ENCODE results near the gene S1PR4. TPM values are rescaled to one million over a fixed set of nuclear protein-coding genes. Genes with fewer than 3 reads are reported as not detected.
A peak's percentile ranks its signal among the peaks of the same experiment; 100 is the strongest.
"Not testable (repeated sequence)": the region's sequence is repeated elsewhere in the genome, so short reads cannot be mapped to it uniquely, and the experiment has no call there.

The S1PR4 gene
- total and polyA plus RNA-seq, 4 experiments from 2014 or later = 231 to 503 (median 341) TPM

GRCh38 chr19:3190470-3190770, 11.9 kb downstream of the S1PR4 start:
- no peaks in the 10 kb centered on the region for H3K9me3 ChIP-seq (ENCODE audit: control insufficient read depth in 1 of 2, low read length in 2 of 2)
- DNase-seq = no peak
- peaks cover 18 to 36% (median 30%) of the 10 kb centered on the region in 4 donors for H3K4me1 Mint-ChIP-seq
- peaks cover 32% of the 10 kb centered on the region for H3K4me1 ChIP-seq (ENCODE audit: insufficient read depth, low read length)
- no peak overlapping the region for H3K27ac Mint-ChIP-seq
- intact Hi-C loops (cut with micrococcal nuclease) = no loop called here
- no peaks in the 10 kb centered on the region for H3K27me3 Mint-ChIP-seq
- H3K4me3 ChIP-seq (ENCODE audit: low read length in 2 of 2) = no peak overlapping the region
- H3K36me3 Mint-ChIP-seq = peaks cover 13 to 21% of the 10 kb centered on the region in 2 donors
- ChIA-PET POLR2A (ENCODE audit: partially characterized antibody) (interaction anchor here (1.8 kb wide), 1 partner anchor 9 kb away, joined by 4 read pairs; no protein-coding TSS in a partner anchor), CTCF (ENCODE audit: partially characterized antibody) (no interaction called here)
- H3K27ac ChIP-seq (ENCODE audit: low read depth, low read length) = no peak overlapping the region
- H3K36me3 ChIP-seq (ENCODE audit: insufficient read depth, low read length) = no peaks in the 10 kb centered on the region
- H3K9me3 Mint-ChIP-seq = no peaks in the 10 kb centered on the region
- H3K27me3 ChIP-seq (ENCODE audit: insufficient read depth, low read length) = no peaks in the 10 kb centered on the region
- no peak overlapping the region for H3K4me3 Mint-ChIP-seq

- H3K4me1 ChIP-seq (ENCODE audit: insufficient read depth, low read length) = peaks cover 32% of the 10 kb centered on the region
- no peak for DNase-seq
- no peak overlapping the region for H3K4me3 ChIP-seq (ENCODE audit: low read length in 2 of 2)
- POLR2A ChIA-PET (ENCODE audit: partially characterized antibody) = interaction anchor here (1.8 kb wide), 1 partner anchor 10 kb away, joined by 4 read pairs; no protein-coding TSS in a partner anchor
- no peaks in the 10 kb centered on the region for H3K27me3 ChIP-seq (ENCODE audit: insufficient read depth, low read length)
- H3K9me3 ChIP-seq (ENCODE audit: control insufficient read depth in 1 of 2, low read length in 2 of 2) = no peaks in the 10 kb centered on the region
- Mint-ChIP-seq H3K4me3 (peak overlapping the region in 2 of 8 donors; percentile 14 to 29), H3K9me3 (no peaks in the 10 kb centered on the region), H3K4me1 (peaks cover 17 to 36% (median 29%) of the 10 kb centered on the region in 4 donors), H3K36me3 (peaks cover 16 to 19% of the 10 kb centered on the region in 2 donors), H3K27ac (peak overlapping the region in 1 of 7 donors; percentile 70), H3K27me3 (no peaks in the 10 kb centered on the region)
- no peak overlapping the region for H3K27ac ChIP-seq (ENCODE audit: low read depth, low read length)
- intact Hi-C loops (cut with micrococcal nuclease) = no loop called here
- CTCF ChIA-PET (ENCODE audit: partially characterized antibody) = no interaction called here
- no peaks in the 10 kb centered on the region for H3K36me3 ChIP-seq (ENCODE audit: insufficient read depth, low read length)
Observed at GRCh38 chr19:3190921-3191805, 12.6 kb downstream of the S1PR4 start.

- H3K9me3 Mint-ChIP-seq; H3K36me3 ChIP-seq (ENCODE audit: insufficient read depth, low read length); H3K27ac Mint-ChIP-seq; H3K4me3 ChIP-seq (ENCODE audit: low read length in 2 of 2); H3K27me3 Mint-ChIP-seq; DNase-seq; CTCF ChIA-PET (ENCODE audit: partially characterized antibody); POLR2A ChIA-PET (ENCODE audit: partially characterized antibody); H3K27me3 ChIP-seq (ENCODE audit: insufficient read depth, low read length); H3K4me3 Mint-ChIP-seq; H3K27ac ChIP-seq (ENCODE audit: low read depth, low read length); H3K9me3 ChIP-seq (ENCODE audit: control insufficient read depth in 1 of 2, low read length in 2 of 2); intact Hi-C loops (cut with micrococcal nuclease): not testable (repeated sequence)
- Mint-ChIP-seq H3K36me3 (peaks cover 16 to 19% of the 10 kb centered on the region in 2 donors), H3K4me1 (peaks cover 17 to 32% (median 26%) of the 10 kb centered on the region in 4 donors)
- peaks cover 26% of the 10 kb centered on the region for H3K4me1 ChIP-seq (ENCODE audit: insufficient read depth, low read length)
Observed at GRCh38 chr19:3191806-3192104, 13.2 kb downstream of the S1PR4 start.

GRCh38 chr19:3192228-3192635, 13.7 kb downstream of the S1PR4 start:
- Mint-ChIP-seq H3K4me1 (peaks cover 13 to 28% (median 21%) of the 10 kb centered on the region in 4 donors), H3K27ac (no peak overlapping the region), H3K4me3 (no peak overlapping the region), H3K27me3 (no peaks in the 10 kb centered on the region), H3K36me3 (peaks cover 16 to 19% of the 10 kb centered on the region in 2 donors), H3K9me3 (no peaks in the 10 kb centered on the region)
- Histone ChIP-seq H3K4me3 (ENCODE audit: low read length in 2 of 2) (no peak overlapping the region), H3K27ac (ENCODE audit: low read depth, low read length) (no peak overlapping the region), H3K9me3 (ENCODE audit: control insufficient read depth in 1 of 2, low read length in 2 of 2) (no peaks in the 10 kb centered on the region), H3K36me3 (ENCODE audit: insufficient read depth, low read length) (no peaks in the 10 kb centered on the region), H3K4me1 (ENCODE audit: insufficient read depth, low read length) (peaks cover 22% of the 10 kb centered on the region), H3K27me3 (ENCODE audit: insufficient read depth, low read length) (no peaks in the 10 kb centered on the region)
- DNase-seq = no peak
- intact Hi-C loops (cut with micrococcal nuclease) = no loop called here
- ChIA-PET POLR2A (ENCODE audit: partially characterized antibody) (no interaction called here), CTCF (ENCODE audit: partially characterized antibody) (no interaction called here)

GRCh38 chr19:3192684-3193083, 14.1 kb downstream of the S1PR4 start:
- no peak for DNase-seq
- Mint-ChIP-seq H3K27ac (no peak overlapping the region), H3K27me3 (no peaks in the 10 kb centered on the region), H3K4me3 (no peak overlapping the region), H3K36me3 (peaks cover 16 to 19% of the 10 kb centered on the region in 2 donors), H3K9me3 (no peaks in the 10 kb centered on the region), H3K4me1 (peaks cover 13 to 23% (median 17%) of the 10 kb centered on the region in 4 donors)
- intact Hi-C loops (cut with micrococcal nuclease) = no loop called here
- H3K4me1 ChIP-seq (ENCODE audit: insufficient read depth, low read length) = peaks cover 17% of the 10 kb centered on the region
- no peak overlapping the region for H3K27ac ChIP-seq (ENCODE audit: low read depth, low read length)
- CTCF ChIA-PET (ENCODE audit: partially characterized antibody) = no interaction called here
- H3K27me3 ChIP-seq (ENCODE audit: insufficient read depth, low read length) = no peaks in the 10 kb centered on the region
- H3K36me3 ChIP-seq (ENCODE audit: insufficient read depth, low read length) = no peaks in the 10 kb centered on the region
- H3K4me3 ChIP-seq (ENCODE audit: low read length in 2 of 2) = no peak overlapping the region
- H3K9me3 ChIP-seq (ENCODE audit: control insufficient read depth in 1 of 2, low read length in 2 of 2) = no peaks in the 10 kb centered on the region
- POLR2A ChIA-PET (ENCODE audit: partially characterized antibody) = no interaction called here

- peaks cover 9% of the 10 kb centered on the region for H3K4me1 ChIP-seq (ENCODE audit: insufficient read depth, low read length)
- ChIA-PET CTCF (ENCODE audit: partially characterized antibody) (no interaction called here), POLR2A (ENCODE audit: partially characterized antibody) (no interaction called here)
- DNase-seq = no peak
- no peaks in the 10 kb centered on the region for H3K9me3 ChIP-seq (ENCODE audit: control insufficient read depth in 1 of 2, low read length in 2 of 2)
- H3K27ac ChIP-seq (ENCODE audit: low read depth, low read length) = no peak overlapping the region
- Mint-ChIP-seq H3K27ac (no peak overlapping the region), H3K27me3 (no peaks in the 10 kb centered on the region), H3K4me1 (peaks cover 10 to 15% (median 10%) of the 10 kb centered on the region in 4 donors), H3K36me3 (peaks cover 15 to 16% of the 10 kb centered on the region in 2 donors), H3K9me3 (no peaks in the 10 kb centered on the region), H3K4me3 (no peak overlapping the region)
- intact Hi-C loops (cut with micrococcal nuclease) = no loop called here
- no peak overlapping the region for H3K4me3 ChIP-seq (ENCODE audit: low read length in 2 of 2)
- no peaks in the 10 kb centered on the region for H3K27me3 ChIP-seq (ENCODE audit: insufficient read depth, low read length)
- no peaks in the 10 kb centered on the region for H3K36me3 ChIP-seq (ENCODE audit: insufficient read depth, low read length)
Observed at GRCh38 chr19:3193256-3194105, 14.9 kb downstream of the S1PR4 start.

All from CD4-positive, alpha-beta memory T cell (primary cell).